ENCODE results near the gene GRB10.

GRB10 gene

GRCh38 chr7:50632561-50633413, 149.9 kb downstream of the GRB10 start:
- no peak for DNase-seq (ENCODE audit: low spot score)

DNA sequence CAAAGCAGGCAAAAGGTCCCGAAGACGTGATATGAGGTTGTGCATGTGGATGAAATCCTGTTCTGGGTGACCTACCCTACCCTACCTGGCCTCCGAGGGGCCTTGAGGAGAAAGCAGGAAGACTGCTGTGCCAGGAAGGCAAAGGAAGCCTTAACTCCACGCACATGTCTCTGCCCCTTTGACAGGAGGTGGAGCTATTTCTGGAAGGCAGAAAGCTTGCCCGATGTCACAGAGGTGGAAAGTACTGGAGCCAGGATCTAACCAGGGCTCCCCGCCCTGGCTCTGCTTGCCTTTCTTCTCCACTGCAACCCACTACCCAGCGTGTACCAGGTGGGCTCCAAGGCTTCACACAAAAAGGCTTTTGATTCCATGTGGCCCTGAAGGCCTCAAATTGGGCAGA, 151.1 kb downstream of the GRB10 start:
- no peak for DNase-seq (ENCODE audit: low spot score)

GRCh38 chr7:50631100-50631499, 151.6 kb downstream of the GRB10 start:
- DNase-seq (ENCODE audit: low spot score) = no peak

DNA sequence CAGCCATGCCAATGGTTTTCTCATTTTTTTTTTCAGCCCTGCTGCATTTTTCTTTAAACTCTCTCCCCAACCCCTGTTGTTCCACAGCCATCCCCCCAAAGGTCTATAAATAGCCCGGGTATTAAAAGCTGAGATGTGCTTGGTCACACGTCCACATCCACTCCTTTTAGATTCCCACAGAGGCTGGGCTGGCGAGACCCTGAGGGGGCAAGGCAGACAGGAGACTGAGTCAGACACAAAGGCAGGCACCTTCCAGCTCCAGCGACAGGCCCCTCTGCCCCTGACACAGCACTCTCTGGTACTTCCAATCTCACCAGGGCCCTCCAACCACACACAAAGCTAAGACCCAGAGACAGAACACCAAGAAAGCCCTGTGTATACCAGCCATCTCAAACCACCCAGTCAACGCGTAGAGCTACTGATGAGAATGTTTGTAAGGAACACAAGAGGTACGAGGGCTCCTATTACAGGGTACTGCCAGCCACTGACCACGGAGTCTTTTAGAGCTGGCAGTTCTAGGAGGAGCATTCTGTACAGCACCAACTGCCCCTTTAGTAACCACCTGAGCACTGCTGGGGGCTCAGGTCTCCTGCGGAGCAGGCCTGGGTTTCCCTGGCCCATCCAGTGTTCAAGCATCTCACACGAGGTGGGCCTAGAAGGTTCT, 153.3 kb downstream of the GRB10 start:
- DNase-seq (ENCODE audit: low spot score) = no peak

DNA sequence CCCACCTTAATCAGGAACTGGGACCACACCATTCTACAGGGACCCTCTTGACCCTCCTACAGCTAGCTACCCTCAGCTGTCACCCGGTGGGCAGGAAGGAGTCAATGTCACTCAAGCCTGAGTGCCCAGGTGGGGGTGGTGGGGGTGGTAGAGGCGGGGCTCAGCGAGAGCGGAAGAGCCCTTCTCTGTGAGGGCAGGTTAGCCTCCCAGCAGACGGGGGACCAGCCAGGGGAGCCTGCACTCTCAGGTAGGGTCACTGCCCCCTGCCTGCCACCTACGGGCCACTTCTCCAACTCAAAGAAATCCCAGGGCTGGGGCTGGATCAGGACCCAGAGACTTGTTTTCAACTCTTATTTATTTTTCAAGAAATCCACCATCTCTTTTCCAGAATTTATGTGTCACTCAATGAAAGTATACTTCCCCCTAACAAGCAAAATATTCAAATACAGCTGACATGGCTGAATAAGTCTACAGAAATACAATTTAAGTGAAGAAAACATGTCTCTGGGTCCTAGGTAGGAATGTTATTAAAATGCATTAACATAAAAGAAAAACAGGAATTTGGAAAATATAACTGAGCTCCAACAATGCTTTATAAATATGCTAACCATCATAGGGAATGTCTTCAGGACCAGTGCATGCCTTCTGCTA, 154.1 kb downstream of the GRB10 start:
- no peak for DNase-seq (ENCODE audit: low spot score)

DNA sequence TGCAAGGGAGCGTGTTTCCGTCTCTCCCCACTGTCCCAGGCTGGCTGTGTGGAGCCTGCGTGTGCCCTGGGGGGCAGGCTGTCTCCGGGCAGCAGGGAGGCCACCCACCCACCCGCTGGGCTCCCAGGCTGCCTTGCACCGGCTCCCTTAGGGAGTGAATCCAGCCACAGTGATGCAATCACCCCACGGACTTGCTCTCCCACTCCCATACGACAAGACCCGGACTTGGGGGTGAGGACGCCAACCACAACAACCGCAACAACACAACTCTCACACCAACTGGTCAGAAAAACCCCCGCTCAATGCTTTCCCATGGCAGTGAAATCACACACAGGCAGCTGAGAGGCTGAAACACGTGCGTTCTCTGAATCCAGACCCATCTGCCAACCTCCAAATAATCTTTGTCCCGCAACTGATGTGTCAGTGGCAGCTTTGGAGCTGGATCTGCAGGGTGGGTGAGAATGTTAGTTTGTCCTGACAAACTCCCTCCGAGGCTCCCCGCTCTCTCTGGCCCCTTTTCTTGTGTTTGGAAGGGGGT, 154.8 kb downstream of the GRB10 start:
- DNase-seq (ENCODE audit: low spot score) = no peak

GRCh38 chr7:50626286-50626685, 156.4 kb downstream of the GRB10 start:
- DNase-seq (ENCODE audit: low spot score) = no peak

DNA sequence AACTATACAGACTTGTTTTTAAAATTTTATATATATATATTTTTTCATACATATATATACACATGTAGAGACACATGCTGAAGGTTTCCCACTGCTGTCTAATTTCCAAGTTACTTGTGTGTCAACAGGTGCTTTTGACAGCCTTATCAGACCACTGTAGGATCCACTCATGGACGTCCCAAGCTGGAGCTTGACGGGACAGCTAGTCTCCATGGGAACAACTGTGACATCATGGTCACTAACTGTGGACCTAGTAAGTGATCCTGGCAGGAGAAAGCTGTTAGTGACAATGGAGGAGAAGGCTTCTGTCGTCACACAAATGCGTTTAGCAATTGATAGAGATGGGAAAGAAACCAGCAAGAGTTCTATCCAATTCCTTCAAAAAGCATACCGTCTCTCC, 157.3 kb downstream of the GRB10 start:
- no peak for DNase-seq (ENCODE audit: low spot score)

DNA sequence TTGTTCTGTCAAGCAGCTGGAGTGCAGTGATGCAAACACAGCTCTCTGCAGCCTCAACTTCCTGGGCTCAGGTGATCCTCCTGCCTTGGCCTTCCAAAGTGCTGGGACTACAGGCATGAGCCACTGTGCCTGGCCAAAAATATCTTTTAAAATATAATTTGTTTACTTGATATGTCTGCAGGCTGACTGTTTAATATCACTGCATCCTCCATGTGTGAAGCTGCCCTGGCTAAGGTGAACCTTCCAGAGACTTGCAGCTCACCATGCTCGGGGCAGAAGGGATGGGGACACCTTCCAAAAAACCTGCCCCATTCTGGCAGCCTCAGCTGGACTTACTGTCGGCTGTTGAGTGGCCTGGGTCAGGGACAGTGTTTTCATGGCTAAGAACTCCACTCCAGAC, 159.9 kb downstream of the GRB10 start:
- DNase-seq (ENCODE audit: low spot score) = no peak

- DNase-seq (ENCODE audit: low spot score) = no peak
Measured at GRCh38 chr7:50621973-50622490, 160.7 kb downstream of the GRB10 start.

GRCh38 chr7:50621206-50621605, 161.5 kb downstream of the GRB10 start:
- no peak for DNase-seq (ENCODE audit: low spot score)

- no peak for DNase-seq (ENCODE audit: low spot score)
Measured at GRCh38 chr7:50620433-50620832, 162.3 kb downstream of the GRB10 start.

- no peak for DNase-seq (ENCODE audit: low spot score)
Measured at GRCh38 chr7:50619684-50620083, 163.0 kb downstream of the GRB10 start.

DNA sequence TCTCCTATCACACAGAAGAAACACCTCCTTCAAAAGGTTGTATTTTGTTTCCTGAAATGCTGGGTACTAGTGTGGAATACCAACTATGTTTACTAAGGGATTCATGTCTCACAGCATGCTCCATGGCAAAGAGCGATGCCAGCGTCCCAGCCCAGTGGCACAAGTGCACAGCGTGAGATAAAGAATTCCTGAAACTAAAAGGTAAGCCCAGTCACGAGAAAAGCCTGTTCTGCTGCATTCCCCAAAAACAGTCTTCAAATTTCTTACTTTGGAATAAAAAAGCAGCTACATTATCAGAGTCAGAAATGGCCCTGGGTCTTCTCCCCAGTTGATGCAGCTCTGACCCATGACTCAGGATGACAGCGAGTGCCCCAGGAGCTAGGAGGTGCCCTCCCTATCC, 164.4 kb downstream of the GRB10 start:
- no peak for DNase-seq (ENCODE audit: low spot score)

GRCh38 chr7:50615519-50616080, 167.1 kb downstream of the GRB10 start:
- DNase-seq (ENCODE audit: low spot score) = no peak

DNA sequence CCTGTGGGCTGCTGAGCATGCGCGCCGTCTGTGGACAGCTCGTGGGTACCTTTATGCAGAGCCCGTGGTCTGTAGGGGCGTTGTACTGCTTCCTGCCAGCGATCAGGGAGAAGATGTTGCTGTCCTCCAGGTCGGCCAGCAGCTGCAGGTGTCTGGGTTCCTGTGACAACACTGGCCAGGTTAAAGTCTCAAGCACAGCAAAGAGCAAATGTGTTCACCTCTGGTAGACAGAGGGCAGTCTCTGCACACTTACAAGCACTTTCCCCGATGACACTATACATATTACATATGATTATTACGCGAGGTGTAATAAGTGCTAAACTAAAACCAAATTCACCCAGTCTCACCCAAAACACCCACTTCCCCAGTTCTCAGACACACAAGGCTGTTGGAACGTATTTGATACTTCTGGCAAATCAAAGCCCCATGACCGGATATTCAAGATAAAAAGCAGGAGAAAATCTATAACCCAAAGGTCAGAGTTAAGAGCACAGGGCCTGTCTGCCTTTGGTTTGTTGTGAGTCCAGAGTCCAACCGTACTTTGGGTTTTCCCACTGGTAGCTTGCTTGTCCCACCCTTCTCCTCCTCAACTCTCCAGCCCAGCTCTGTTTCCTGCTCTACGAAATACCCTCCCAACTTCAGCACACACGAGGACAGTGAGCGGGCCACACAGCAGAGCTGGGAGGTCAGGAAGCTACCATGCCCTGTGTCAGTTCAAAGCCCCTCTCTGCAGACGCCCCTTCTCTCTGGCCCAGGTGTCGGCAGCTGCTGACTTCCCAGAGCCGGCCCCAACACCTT, 167.8 kb downstream of the GRB10 start:
- no peak for DNase-seq (ENCODE audit: low spot score)

DNA sequence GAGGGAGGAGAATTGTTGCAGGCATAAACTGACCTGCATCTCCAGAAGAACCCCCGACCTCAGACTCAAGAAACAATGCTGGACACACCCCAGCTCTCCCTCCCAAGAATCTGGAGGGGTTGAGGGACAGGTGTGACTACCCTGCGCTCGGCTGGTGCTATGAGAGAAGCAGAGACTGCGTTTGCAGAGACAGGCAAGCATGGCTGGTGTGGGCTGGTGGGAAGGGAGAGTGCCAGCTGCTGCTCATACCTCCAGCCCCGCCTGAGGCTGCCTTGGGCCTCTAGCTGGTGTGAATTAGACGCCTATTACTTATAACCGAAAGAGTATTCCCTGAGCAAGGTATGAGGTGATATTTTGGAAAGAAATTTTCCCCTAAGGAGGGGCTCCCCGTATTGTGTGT, 169.2 kb downstream of the GRB10 start:
- no peak for DNase-seq (ENCODE audit: low spot score)

DNA sequence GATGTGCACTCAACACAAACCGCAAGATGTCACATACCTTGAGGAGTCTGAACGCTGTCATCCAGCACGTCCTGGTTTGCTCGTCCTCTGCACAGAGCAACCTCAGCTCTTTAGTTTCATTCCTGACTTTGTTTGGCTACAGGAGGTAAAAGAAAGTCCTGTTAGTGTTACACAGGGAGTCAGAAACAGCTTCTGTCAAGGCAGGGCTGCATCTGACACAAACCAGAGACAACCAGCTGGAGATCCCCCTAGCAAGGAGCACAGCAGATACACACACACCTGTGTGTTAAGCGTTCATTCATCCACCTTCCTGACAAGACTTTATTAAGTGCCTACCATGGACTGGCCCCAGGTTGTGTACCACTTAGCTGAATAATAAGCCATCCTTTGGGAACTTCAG, 170.0 kb downstream of the GRB10 start:
- DNase-seq (ENCODE audit: low spot score) = no peak

DNA sequence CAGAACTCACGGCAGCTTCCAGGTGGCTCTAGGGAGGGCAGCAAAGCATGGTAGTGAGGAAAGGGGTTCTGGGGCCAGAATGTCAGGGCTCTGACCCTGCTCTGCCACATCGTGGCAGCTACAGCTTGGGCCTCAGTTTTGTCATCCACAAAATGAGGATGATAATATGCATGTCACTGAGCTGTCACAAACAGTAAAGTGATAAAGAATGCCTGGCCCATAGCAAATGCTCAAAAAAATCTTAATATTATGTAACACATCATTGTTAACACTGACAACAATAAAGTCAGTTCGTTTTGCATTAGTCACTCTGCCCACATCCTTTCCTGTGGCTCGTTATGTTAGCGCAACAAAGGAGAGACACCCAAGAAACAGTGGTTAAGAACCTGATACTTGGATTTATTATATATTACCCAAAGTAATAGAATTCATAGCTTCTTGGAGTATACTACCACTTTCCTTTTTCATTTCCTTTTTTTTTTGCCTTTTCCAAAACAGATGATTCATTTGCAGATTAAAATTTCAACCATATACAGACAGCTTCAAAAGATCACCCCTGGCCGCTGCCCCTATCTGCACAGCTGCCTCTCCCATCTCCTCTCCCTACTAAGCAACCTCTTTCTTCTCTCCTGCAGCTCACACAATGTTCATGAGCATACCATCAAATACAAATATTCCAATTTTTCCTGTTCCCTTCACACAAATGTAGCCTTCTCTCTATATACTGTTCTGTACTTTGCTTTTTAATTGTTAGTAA, 172.0 kb downstream of the GRB10 start:
- DNase-seq (ENCODE audit: low spot score) = peak; percentile 43

- DNase-seq (ENCODE audit: low spot score) = no peak
Measured at GRCh38 chr7:50608196-50608906, 174.3 kb downstream of the GRB10 start.
